Posterior vena cava (tissue), 2 donors: ENCODE results near the gene ITGBL1. TPM values are rescaled to one million over a fixed set of nuclear protein-coding genes. Genes with fewer than 3 reads are reported as not detected.

Experiments used
- DNase-seq: peaks from one replicate; pipeline ENCODE4 v3.0.0-alpha.2; 2020; ENCODE audit warnings: low spot score
- intact Hi-C, 2 donors: fragments of 100-400 bp; cut with DNase I; formaldehyde crosslinking; loops; one replicate each; pipeline versions ENCODE4 v1.14.1 to v1.14.2; 2022 to 2023
- total RNA-seq, 2 donors: library from RNA; stranded (reverse); fragmentation: NEBNext Ultra II Directional; extraction: Animal tissue kit (Norgen Biotek cat#: 25700); gene quantifications; one replicate each; pipeline ENCODE4 v1.2.1, GENCODE V29; 2021
- donor health status: DM: yes; HTN: yes; CAD: no.
- donor health status: DM: yes; HTN: yes; CAD: no.

Gene ITGBL1
- total RNA-seq, 2 donors from 2014 or later = 75.1 to 118 TPM

- DNase-seq = no peak
- intact Hi-C loops = no loop called here
Observed at GRCh38 chr13:101763191-101763590, 310.7 kb downstream of the ITGBL1 start.

Other genes starting within 250 kb of the ITGBL1 start
- 10 to 100 TPM; 17.0 to 18.9 TPM for gene NALCN, start 36.2 kb upstream of the ITGBL1 start, total RNA-seq